K562 (cell line): Measurements from ENCODE around the gene MTERF4. TPM values are rescaled to one million over a fixed set of nuclear protein-coding genes. Genes with fewer than 3 reads are reported as not detected.

Experiments used
- ATAC-seq: fragments of 200-7000 bp; cut with Tn5 transposase; 3 replicates; pipeline ENCODE4 v1.9.1; 2020; ENCODE audit warnings: moderate library complexity
- BruUV-seq: library from RNA; stranded (reverse); fragments of 400-500 nt; replicated peaks from 2 replicates; lab custom pipeline; 2021; lab: Mats Ljungman, UMichigan
- CTCF ChIA-PET: fragments of 300-600 bp; formaldehyde crosslinking; extraction: SDS; loops from one replicate; lab custom pipeline; 2021; ENCODE audit warnings: low intra/inter-chr PET ratio; lab: Yijun Ruan, JAX
- POLR2A ChIA-PET: fragments of 300-600, 350-650 bp; sonication (Branson Sonifier 250); formaldehyde crosslinking; extraction: SDS; loops from one replicate; lab custom pipeline; 2021; ENCODE audit warnings: antibody characterized with exemption, inconsistent platforms; lab: Yijun Ruan, JAX
- DNase-seq, 4 experiments: peaks; one replicate each; pipeline versions ENCODE4 v3.0.0 to v3.0.0-alpha.2; 2011 to 2018; ENCODE audit warnings: low spot score in 3 of 4, mixed read lengths in 3 of 4; ENCODE audit errors: extremely low read depth in 1 of 4
- FAIRE-seq: peaks from 2 replicates; lab custom pipeline; 2011; peaks lifted over from hg19 to GRCh38; lab: Jason Lieb, UNC
- H2AFZ ChIP-seq: 2 replicates; pipeline ENCODE4 v1.6.0; 2011; ENCODE audit warnings: low read depth, low read length, control low read depth, inconsistent platforms
- H3K27ac ChIP-seq: fragments of 200-600 bp; 3 replicates; pipeline ENCODE4 v1.8.0; 2011; ENCODE audit warnings: low read depth, mild to moderate bottlenecking, control low read depth, inconsistent platforms, low read length, moderate library complexity, mixed read lengths; ENCODE audit errors: extremely low read depth
- H3K27me3 ChIP-seq, 2 experiments: fragments of 300-600 bp in 1 of 2; 2 replicates in 1 of 2; 3 replicates in 1 of 2; pipeline versions ENCODE4 v1.6.0 to v1.8.0; 2011; ENCODE audit warnings: inconsistent platforms in 2 of 2, low read length in 2 of 2, mild to moderate bottlenecking in 1 of 2, mixed read lengths in 1 of 2, moderate library complexity in 1 of 2; ENCODE audit not compliant: control insufficient read depth in 2 of 2, insufficient read depth in 2 of 2
- H3K36me3 ChIP-seq: fragments of 300-600 bp; 3 replicates; pipeline ENCODE4 v1.8.0; 2011; ENCODE audit warnings: mild to moderate bottlenecking, low read length, inconsistent platforms; ENCODE audit not compliant: control insufficient read depth, insufficient read depth
- H3K4me1 ChIP-seq, 2 experiments: fragments of 200-600 bp in 1 of 2; replicated peaks in 1 of 2; 2 replicates in 1 of 2; 3 replicates in 1 of 2; pipeline versions ENCODE4 v1.5.1 to v1.8.0; 2011; ENCODE audit warnings: inconsistent platforms in 2 of 2, low read length in 2 of 2, mild to moderate bottlenecking in 1 of 2, mixed read lengths in 1 of 2, moderate library complexity in 1 of 2; ENCODE audit not compliant: control insufficient read depth in 2 of 2, insufficient read depth in 2 of 2
- H3K4me2 ChIP-seq: 2 replicates; pipeline ENCODE4 v1.6.1; 2011; ENCODE audit warnings: low read length, control low read depth, inconsistent platforms, mixed read lengths; ENCODE audit not compliant: insufficient read depth
- H3K4me3 ChIP-seq: fragments of 200-600 bp; sonication (generic), shearing (Covaris generic); 2 replicates; pipeline ENCODE4 v1.5.1; 2016; ENCODE audit warnings: control low read depth, inconsistent platforms
- H3K79me2 ChIP-seq: fragments of 200-600 bp; 3 replicates; pipeline ENCODE4 v1.8.0; 2011; ENCODE audit warnings: low read length, inconsistent platforms; ENCODE audit not compliant: control insufficient read depth, insufficient read depth
- H3K9ac ChIP-seq, 2 experiments: 2 replicates each; pipeline versions ENCODE4 v1.6.0 to v1.6.1; 2011; ENCODE audit warnings: low read depth in 2 of 2, low read length in 2 of 2, control low read depth in 1 of 2, inconsistent platforms in 1 of 2, mild to moderate bottlenecking in 1 of 2, mixed read lengths in 1 of 2; ENCODE audit not compliant: insufficient read depth in 1 of 2
- H3K9me1 ChIP-seq: one replicate; pipeline ENCODE4 v1.6.0; 2011; ENCODE audit warnings: inconsistent platforms, mild to moderate bottlenecking, low read length, moderate library complexity; ENCODE audit not compliant: control insufficient read depth, insufficient read depth
- H3K9me3 ChIP-seq: replicated peaks from 2 replicates; pipeline ENCODE4 v1.5.1; 2011; ENCODE audit warnings: low read depth, low read length, inconsistent platforms; ENCODE audit not compliant: control insufficient read depth, insufficient read depth
- H4K20me1 ChIP-seq: replicated peaks from 2 replicates; pipeline ENCODE4 v1.6.1; 2011; ENCODE audit warnings: low read length, inconsistent platforms, mixed read lengths; ENCODE audit not compliant: control insufficient read depth, insufficient read depth
- ARID3A ChIP-seq: IDR thresholded peaks from 2 replicates; pipeline ENCODE4 v1.6.1; 2012; ENCODE audit warnings: low read depth, low read length, improper control_type of control experiment, borderline replicate concordance
- ASH1L ChIP-seq: fragments of 450-650 bp; IDR thresholded peaks from 2 replicates; pipeline ENCODE4 v1.6.1; 2018; ENCODE audit warnings: borderline replicate concordance, mild to moderate bottlenecking, low read depth; ENCODE audit not compliant: partially characterized antibody
- CREB3L1 ChIP-seq: fragments of 450-650 bp; IDR thresholded peaks from 2 replicates; pipeline ENCODE4 v1.6.1; 2014; ENCODE audit warnings: low read depth, mild to moderate bottlenecking, moderate library complexity, borderline replicate concordance
- ZNF146 ChIP-seq: IDR thresholded peaks from one replicate; pipeline ENCODE4 v1.6.1; 2018; ENCODE audit warnings: missing compliant biosample characterization; ENCODE audit not compliant: unreplicated experiment
- ZNF263 ChIP-seq: sonication (generic); formaldehyde crosslinking; IDR thresholded peaks from 2 replicates; pipeline ENCODE4 v1.8.0; 2022; ENCODE audit warnings: mild to moderate bottlenecking, missing genetic modification reagents, borderline replicate concordance
- ZNF354B ChIP-seq: fragments of 250-450 bp; sonication (Bioruptor Pico); IDR thresholded peaks from 2 replicates; pipeline ENCODE4 v1.4.0; 2020
- WGBS: fragments of 100-300 bp; shearing (Covaris generic); methylation state at CpG from one replicate; pipeline ENCODE4 v1.1.6; 2016; ENCODE audit warnings: low coverage, mixed read lengths; ENCODE audit not compliant: insufficient coverage; ENCODE audit errors: missing lambda C conversion rate; 5-methylcytosine and 5-hydroxymethylcytosine counted together
- in situ Hi-C: fragments of 300-500 bp; cut with MboI; formaldehyde crosslinking; loops from 4 replicates; pipeline ENCODE4 v1.15.0; 2018; ENCODE audit warnings: inconsistent platforms, mixed read lengths
- intact Hi-C: fragments of 100-400 bp; cut with micrococcal nuclease; formaldehyde crosslinking; loops from 2 replicates; pipeline ENCODE4 v1.14.2; 2022
- polyA plus RNA-seq, 8 experiments: library from polyadenylated mRNA; depleted of rRNA in 4 of 8; stranded (reverse) in 5 of 8; unstranded in 3 of 8; fragments of >200 nt; fragmentation: Nextera tagmentation in 2 of 8; fragmentation: Illumina TruSeq in 1 of 8; extraction: Ambion mirVana in 2 of 8; extraction: Trizol in 1 of 8; gene quantifications; 2 replicates each; pipeline versions ENCODE4 v1.2.1 to v1.2.3, GENCODE V29; 2011 to 2014; ENCODE audit warnings: inconsistent platforms in 1 of 8, missing spikeins in 1 of 8
- total RNA-seq, 7 experiments: library from RNA; depleted of rRNA in 6 of 7; stranded (reverse); fragments of >200 nt in 6 of 7; fragmentation: Illumina TruSeq in 2 of 7; extraction: Trizol in 2 of 7; gene quantifications; 2 replicates each; pipeline versions ENCODE4 v1.2.1 to v1.2.3, GENCODE V29; 2011 to 2021; ENCODE audit warnings: low replicate concordance in 1 of 7
- TF ChIP-seq, protein P1 (sequence below), 2 experiments: fragments of 450-650 bp; IDR thresholded peaks; 2 replicates each; pipeline ENCODE4 v1.6.1; 2016

MTERF4 gene
- total and polyA plus RNA-seq, 9 of the 15 experiments (the other 6 are each of a cell fraction or from before 2014, with no cell fraction given): 15.3 to 29.6 (median 21.2) TPM

- no TSS peak for BruUV-seq
- ChIA-PET CTCF (no interaction called here), POLR2A (interaction anchor here (1.1 kb wide), 1 partner anchor 11 kb away, joined by 4 read pairs; no protein-coding TSS in a partner anchor)
- no peak overlapping the region for H3K27ac ChIP-seq
- H3K36me3 ChIP-seq: peaks cover 10% of the 10 kb centered on the region; the same call in 1 of the 3 replicates
- no peak for DNase-seq
- no peaks in the 10 kb centered on the region for H4K20me1 ChIP-seq
- H3K9me3 ChIP-seq: no peaks in the 10 kb centered on the region
- H3K4me2 ChIP-seq: no peak overlapping the region
- no peak for FAIRE-seq
- H3K9ac ChIP-seq: no peak overlapping the region; a peak in 1 of 4 replicates
- no peak overlapping the region for H3K4me3 ChIP-seq
- H2AFZ ChIP-seq: no peak overlapping the region
- in situ Hi-C loops (no loop called here), intact Hi-C loops (loop anchor here (2.0 kb wide), 1 partner anchor 42 kb away; no protein-coding TSS in a partner anchor)
- ATAC-seq: no peak
- no peaks in the 10 kb centered on the region for H3K79me2 ChIP-seq
- H3K4me1 ChIP-seq: no peaks in the 10 kb centered on the region; a peak in 1 of 5 replicates
- 87% methylated on average over 11 of the region's 18 CpGs for WGBS
- H3K27me3 ChIP-seq: no peaks in the 10 kb centered on the region
- no peaks in the 10 kb centered on the region for H3K9me1 ChIP-seq
- TF ChIP-seq ASH1L: no peak
- no peak for TF ChIP-seq ZNF263 (CRISPR knock-in tag)
- no peak for TF ChIP-seq ZNF354B (CRISPR knock-in tag)
- TF ChIP-seq, protein P1, sequence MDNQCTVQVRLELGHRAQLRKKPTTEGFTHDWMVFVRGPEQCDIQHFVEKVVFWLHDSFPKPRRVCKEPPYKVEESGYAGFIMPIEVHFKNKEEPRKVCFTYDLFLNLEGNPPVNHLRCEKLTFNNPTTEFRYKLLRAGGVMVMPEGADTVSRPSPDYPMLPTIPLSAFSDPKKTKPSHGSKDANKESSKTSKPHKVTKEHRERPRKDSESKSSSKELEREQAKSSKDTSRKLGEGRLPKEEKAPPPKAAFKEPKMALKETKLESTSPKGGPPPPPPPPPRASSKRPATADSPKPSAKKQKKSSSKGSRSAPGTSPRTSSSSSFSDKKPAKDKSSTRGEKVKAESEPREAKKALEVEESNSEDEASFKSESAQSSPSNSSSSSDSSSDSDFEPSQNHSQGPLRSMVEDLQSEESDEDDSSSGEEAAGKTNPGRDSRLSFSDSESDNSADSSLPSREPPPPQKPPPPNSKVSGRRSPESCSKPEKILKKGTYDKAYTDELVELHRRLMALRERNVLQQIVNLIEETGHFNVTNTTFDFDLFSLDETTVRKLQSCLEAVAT (IDR thresholded peaks at IDR 0.05): no peak
- TF ChIP-seq ARID3A: no peak
- no peak for TF ChIP-seq ZNF146 (CRISPR knock-in tag)
- no peak for TF ChIP-seq CREB3L1
These were observed 24.7 kb upstream of the MTERF4 start for GRCh38 chr2:241126771-241127202.
